ENCODE results near the gene PTPRN2. TPM values are rescaled to one million over a fixed set of nuclear protein-coding genes. Genes with fewer than 3 reads are reported as not detected.
A peak's percentile ranks its signal among the peaks of the same experiment; 100 is the strongest.

The PTPRN2 gene
- total and polyA plus RNA-seq, 2 donors (not counting 1 experiment from before 2014, with no cell fraction given) = 0.54 to 1.2 TPM

GRCh38 chr7:157834501-157835163, 753.0 kb downstream of the PTPRN2 start:
- no peaks in the 10 kb centered on the region for H3K79me2 ChIP-seq (ENCODE audit: control insufficient read depth, insufficient read depth, low read length)
- no peaks in the 10 kb centered on the region for H3K4me1 ChIP-seq (ENCODE audit: control insufficient read depth, extremely low read depth, insufficient read depth, low read length)
- no peak overlapping the region for H3K27ac ChIP-seq (ENCODE audit: insufficient read depth, low read length)
- H3K36me3 ChIP-seq (ENCODE audit: control insufficient read depth, insufficient read depth, low read length) = no peaks in the 10 kb centered on the region
- H4K20me1 ChIP-seq (ENCODE audit: control insufficient read depth, extremely low read depth, insufficient read depth, low read length) = no peaks in the 10 kb centered on the region
- peak in 1 of 2 donors; percentile 27 for DNase-seq (ENCODE audit: low read depth in 2 of 2)
- H3K9ac ChIP-seq (ENCODE audit: insufficient read depth, low read length) = no peak overlapping the region
- no peak for TF ChIP-seq EZH2 (IDR thresholded peaks at IDR 0.05; ENCODE audit: low read length, missing control alignments)
- no peak for TF ChIP-seq CTCF (conservative IDR thresholded peaks at IDR 0.05 in 1 of 2, IDR thresholded peaks at IDR 0.05 in 1 of 2; ENCODE audit: low read depth in 1 of 2, low read length in 2 of 2)
- no peaks in the 10 kb centered on the region for H3K27me3 ChIP-seq (ENCODE audit: control insufficient read depth, insufficient read depth, low read length)
- H3K4me3 ChIP-seq (replicated peaks in 1 of 4; ENCODE audit: control extremely low read depth in 1 of 4, insufficient read depth in 1 of 4, low read depth in 3 of 4, low read length in 4 of 4) = no peak overlapping the region
- H2AFZ ChIP-seq (ENCODE audit: low read length) = no peak overlapping the region
- no peak overlapping the region for H3K4me2 ChIP-seq (ENCODE audit: extremely low read depth, insufficient read depth, low read length)
- peaks cover 6% of the 10 kb centered on the region for H3K9me3 ChIP-seq (ENCODE audit: control insufficient read depth, insufficient read depth, low read depth, low read length)

GRCh38 chr7:157832866-157833607, 754.6 kb downstream of the PTPRN2 start:
- no peak overlapping the region for H3K4me2 ChIP-seq (ENCODE audit: extremely low read depth, insufficient read depth, low read length)
- H3K4me1 ChIP-seq (ENCODE audit: control insufficient read depth, extremely low read depth, insufficient read depth, low read length) = no peaks in the 10 kb centered on the region
- no peak for DNase-seq (ENCODE audit: low read depth in 2 of 2)
- no peak overlapping the region for H3K27ac ChIP-seq (ENCODE audit: insufficient read depth, low read length)
- H4K20me1 ChIP-seq (ENCODE audit: control insufficient read depth, extremely low read depth, insufficient read depth, low read length) = no peaks in the 10 kb centered on the region
- no peaks in the 10 kb centered on the region for H3K79me2 ChIP-seq (ENCODE audit: control insufficient read depth, insufficient read depth, low read length)
- H3K36me3 ChIP-seq (ENCODE audit: control insufficient read depth, insufficient read depth, low read length) = no peaks in the 10 kb centered on the region
- H3K4me3 ChIP-seq (replicated peaks in 1 of 4; ENCODE audit: control extremely low read depth in 1 of 4, insufficient read depth in 1 of 4, low read depth in 3 of 4, low read length in 4 of 4) = no peak overlapping the region
- H2AFZ ChIP-seq (ENCODE audit: low read length) = no peak overlapping the region
- H3K9me3 ChIP-seq (ENCODE audit: control insufficient read depth, insufficient read depth, low read depth, low read length) = no peaks in the 10 kb centered on the region
- no peak for TF ChIP-seq EZH2 (IDR thresholded peaks at IDR 0.05; ENCODE audit: low read length, missing control alignments)
- H3K9ac ChIP-seq (ENCODE audit: insufficient read depth, low read length) = no peak overlapping the region
- no peaks in the 10 kb centered on the region for H3K27me3 ChIP-seq (ENCODE audit: control insufficient read depth, insufficient read depth, low read length)

- Histone ChIP-seq H3K27me3 (ENCODE audit: control insufficient read depth, insufficient read depth, low read length) (no peaks in the 10 kb centered on the region), H2AFZ (ENCODE audit: low read length) (no peak overlapping the region), H3K4me3 (replicated peaks in 1 of 4; ENCODE audit: control extremely low read depth in 1 of 4, insufficient read depth in 1 of 4, low read depth in 3 of 4, low read length in 4 of 4) (no peak overlapping the region), H3K27ac (ENCODE audit: insufficient read depth, low read length) (no peak overlapping the region), H3K4me2 (ENCODE audit: extremely low read depth, insufficient read depth, low read length) (no peak overlapping the region), H3K9me3 (ENCODE audit: control insufficient read depth, insufficient read depth, low read depth, low read length) (no peaks in the 10 kb centered on the region), H3K9ac (ENCODE audit: insufficient read depth, low read length) (no peak overlapping the region), H3K79me2 (ENCODE audit: control insufficient read depth, insufficient read depth, low read length) (no peaks in the 10 kb centered on the region), H3K4me1 (ENCODE audit: control insufficient read depth, extremely low read depth, insufficient read depth, low read length) (no peaks in the 10 kb centered on the region), H3K36me3 (ENCODE audit: control insufficient read depth, insufficient read depth, low read length) (no peaks in the 10 kb centered on the region), H4K20me1 (ENCODE audit: control insufficient read depth, extremely low read depth, insufficient read depth, low read length) (no peaks in the 10 kb centered on the region)
- no peak for TF ChIP-seq EZH2 (IDR thresholded peaks at IDR 0.05; ENCODE audit: low read length, missing control alignments)
- no peak for TF ChIP-seq CTCF (conservative IDR thresholded peaks at IDR 0.05 in 1 of 2, IDR thresholded peaks at IDR 0.05 in 1 of 2; ENCODE audit: low read depth in 1 of 2, low read length in 2 of 2)
- DNase-seq (ENCODE audit: low read depth in 2 of 2) = no peak
These were observed 755.2 kb downstream of the PTPRN2 start for GRCh38 chr7:157832421-157832820.

Data from fibroblast of lung (primary cell).